Stimulated activated CD4-positive, alpha-beta T cell treated with anti-CD3 and anti-CD28 coated beads, TNF-alpha, amount 100 ng/mL, for 1 hour (primary cell): ENCODE measurements around the gene AATF.

Experiments
- DNase-seq, 3 donors: peaks; one replicate each; pipeline ENCODE4 v3.0.0-alpha.2; 2020; ENCODE audit warnings: low read depth in 3 of 3, low spot score in 1 of 3

AATF gene

DNA sequence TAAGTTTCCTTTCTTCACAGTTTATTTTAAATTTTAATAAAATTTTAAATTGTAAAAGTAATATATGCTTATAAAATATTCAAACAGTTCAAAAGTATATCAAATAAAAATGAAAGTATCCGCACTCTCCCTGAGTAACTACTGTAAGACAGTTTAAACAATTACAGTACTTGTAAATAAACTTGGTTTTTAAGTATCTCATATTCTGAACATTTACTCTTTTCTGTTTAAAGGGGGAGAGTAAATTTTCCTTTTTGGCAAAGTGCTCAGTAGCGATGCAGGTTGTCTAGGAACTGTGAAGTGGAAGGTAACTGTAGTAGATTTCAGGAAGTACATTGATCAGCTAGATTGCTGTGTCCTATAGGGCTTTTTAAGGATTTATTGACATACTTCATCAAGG lies 28.8 kb downstream of the AATF start:
- DNase-seq, result no peak

DNA sequence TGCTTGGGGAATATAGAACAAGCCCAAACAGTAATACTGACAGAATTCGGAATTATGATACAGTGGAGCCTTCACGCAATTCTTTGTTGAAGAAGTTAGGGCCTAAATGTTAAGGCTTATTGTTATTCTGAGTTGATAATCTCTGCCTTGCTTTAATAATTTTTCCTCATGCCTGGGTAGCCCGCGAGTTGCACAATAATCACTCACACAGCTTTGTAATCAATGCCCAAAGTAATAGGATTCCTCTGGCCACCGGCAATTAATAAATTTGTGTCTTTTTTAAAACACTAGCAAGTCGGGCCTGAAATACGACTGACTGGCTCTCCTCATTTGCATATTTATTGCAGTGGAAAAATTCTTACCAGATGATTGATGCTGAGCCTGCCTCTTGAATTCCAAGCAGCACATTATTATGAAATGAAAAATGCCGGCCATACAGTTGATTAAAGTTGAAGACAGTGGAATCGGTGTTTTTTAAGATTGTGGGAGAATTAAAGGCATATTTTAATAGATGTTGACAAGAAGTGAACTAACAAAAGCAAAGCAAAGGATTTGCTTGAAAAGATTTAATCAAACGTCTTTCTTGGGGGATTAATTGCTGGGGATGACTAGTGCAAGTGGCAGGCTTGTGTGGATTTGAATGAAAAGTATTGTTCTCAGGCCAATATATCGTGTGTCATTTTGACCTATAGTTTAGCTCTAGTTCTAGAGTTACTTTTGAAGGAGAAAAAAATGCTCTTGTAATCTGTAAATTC lies 30.2 kb downstream of the AATF start:
- DNase-seq, result no peak

DNA sequence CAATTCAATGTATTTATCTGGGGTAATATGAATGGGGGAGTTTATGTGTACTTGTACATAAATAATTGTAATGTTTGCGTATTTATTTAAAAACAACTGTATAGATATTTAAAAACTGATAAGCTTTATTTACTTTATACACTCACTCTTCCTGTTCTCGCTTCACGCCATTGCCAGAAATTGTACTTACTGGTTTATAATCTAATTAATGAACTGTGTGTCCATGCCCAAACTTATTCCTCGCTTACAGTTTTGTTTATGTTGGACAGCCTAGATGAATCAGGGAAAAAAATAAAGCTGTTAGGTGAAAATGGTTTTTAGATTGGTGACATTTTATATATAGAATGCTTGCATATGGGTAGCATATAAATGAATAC lies 30.8 kb downstream of the AATF start:
- DNase-seq, result no peak

DNA sequence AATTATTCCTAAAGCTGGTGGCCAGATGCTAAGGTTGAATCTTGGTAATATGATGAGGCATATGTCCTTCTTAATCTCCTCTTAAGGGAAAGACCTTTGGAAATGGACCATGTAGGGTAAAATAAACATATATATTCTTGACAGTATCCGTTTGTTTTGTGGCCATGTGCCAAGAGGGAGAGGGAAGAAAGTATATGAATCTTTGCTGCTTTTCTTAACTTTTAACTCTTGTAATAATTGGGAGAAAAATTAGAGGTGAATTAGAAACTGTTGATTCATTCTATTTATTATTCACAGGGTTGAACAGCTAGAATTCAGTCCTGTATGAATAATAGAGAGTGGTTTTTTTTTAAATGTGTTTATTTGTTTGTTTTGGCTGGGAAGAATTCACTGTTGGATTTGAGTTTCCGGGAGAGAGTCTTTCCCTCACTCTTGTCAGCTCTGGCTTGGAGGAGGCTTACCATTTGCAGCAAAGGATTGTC lies 31.6 kb downstream of the AATF start:
- no peak for DNase-seq

DNA sequence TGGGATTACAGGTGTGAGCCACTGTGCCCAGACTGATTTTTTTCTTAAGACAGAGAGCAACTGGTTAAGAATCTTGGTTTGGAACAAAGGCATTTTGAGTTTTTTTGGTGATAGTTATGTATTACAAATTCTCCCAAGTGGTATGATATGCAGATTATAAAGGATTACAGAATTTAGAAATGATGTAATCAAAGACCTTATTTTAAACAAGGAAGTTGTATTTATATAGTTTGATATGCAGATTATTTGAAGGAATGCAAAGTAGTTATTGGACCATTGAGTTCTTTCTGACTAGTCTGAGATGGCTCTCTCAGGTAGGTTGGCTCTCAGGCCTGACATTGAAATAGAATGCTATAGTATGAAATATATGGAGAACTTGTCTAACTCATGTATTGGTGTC lies 34.9 kb downstream of the AATF start:
- DNase-seq, result no peak

DNA sequence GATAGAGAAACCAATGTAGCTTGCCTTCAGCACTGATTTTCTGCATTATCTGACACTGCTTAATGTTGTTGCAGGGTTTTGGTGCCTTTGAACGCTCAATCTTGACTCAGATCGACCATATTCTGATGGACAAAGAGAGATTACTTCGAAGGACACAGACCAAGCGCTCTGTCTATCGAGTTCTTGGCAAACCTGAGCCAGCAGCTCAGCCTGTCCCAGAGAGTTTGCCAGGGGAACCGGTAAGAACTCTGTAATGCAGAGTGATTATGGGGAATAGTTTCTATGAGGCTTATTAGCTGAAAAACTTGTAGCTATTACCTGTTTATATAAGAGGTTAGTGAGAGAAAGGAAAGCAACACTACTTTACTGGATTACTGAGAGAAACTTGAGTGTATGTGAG lies 40.4 kb downstream of the AATF start:
- no peak for DNase-seq

DNA sequence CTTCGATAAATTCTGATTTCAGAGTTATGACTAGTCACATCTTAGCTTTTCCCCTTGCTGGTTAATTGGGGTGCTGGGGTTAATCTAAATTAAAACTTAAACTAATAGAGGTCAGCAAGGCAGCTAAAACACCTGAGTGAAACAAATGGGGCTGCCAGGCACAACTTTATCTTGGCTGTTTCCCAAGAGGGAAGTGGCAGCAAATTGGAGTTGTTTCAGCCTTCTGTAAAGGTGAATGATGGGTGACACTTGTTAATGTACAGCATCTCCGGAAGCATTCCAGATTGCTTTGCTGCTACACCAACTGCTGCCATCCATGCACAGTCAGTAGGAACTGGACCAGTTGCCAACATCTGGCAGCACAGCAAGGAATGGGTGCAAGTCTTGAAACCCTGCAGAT lies 43.9 kb downstream of the AATF start:
- no peak for DNase-seq

DNA sequence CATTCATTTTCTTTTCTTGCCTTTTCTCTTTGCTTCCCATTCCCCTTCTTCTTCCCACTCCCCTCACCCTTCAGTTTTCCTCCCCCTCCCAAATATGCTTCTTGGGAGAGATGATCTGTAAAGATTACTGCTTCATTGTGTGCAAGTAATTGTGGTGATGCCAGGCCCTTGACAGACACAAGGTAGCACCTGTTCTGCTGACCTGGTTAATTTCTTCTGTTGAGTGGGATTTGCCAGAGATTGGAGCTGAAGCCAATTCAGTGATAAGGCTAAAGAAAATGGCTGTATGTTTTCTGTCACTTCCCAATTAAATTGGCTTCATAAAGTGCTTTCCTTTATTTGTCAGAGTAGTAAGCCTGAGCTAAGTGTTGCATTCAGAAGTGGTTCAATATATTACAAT lies 44.5 kb downstream of the AATF start:
- DNase-seq, result no peak

DNA sequence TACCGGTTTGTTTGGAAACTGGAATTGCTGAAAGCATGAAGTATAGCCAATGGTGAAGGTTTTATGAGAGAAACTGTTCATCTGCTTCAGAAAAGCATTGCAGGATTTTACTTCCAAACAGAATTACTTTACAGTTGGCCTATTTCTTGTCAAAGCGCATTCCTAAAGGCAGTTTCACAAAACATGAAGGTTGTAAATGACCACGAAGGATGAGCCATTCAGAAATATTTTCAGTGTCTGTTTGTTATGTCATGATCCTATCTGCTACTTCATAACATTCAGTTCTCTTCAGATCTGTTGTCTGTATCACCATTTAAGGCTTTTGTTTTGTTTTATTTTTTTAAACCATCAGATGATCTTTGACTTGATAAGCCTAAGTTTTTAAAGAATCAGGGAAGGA lies 45.7 kb downstream of the AATF start:
- DNase-seq, result no peak

DNA sequence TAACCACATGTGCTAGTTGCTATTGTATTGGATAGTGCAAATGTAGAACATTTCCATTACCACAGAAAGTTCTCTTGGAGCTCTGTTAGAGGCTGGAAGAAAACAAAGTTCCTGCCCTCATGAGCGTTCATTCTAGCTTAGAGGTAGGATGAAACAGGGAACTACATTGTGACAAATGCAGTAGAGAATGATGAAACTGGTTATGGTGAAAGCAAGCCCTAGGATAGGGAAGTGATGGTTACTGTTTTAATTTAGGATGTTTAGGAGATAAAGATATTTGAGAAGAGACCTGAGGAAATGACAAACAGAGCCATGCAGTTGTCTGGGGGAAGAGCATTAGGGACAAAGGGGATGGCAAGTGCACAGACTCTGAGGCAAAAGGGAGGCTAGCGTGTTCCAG lies 50.7 kb downstream of the AATF start:
- DNase-seq, result no peak

DNA sequence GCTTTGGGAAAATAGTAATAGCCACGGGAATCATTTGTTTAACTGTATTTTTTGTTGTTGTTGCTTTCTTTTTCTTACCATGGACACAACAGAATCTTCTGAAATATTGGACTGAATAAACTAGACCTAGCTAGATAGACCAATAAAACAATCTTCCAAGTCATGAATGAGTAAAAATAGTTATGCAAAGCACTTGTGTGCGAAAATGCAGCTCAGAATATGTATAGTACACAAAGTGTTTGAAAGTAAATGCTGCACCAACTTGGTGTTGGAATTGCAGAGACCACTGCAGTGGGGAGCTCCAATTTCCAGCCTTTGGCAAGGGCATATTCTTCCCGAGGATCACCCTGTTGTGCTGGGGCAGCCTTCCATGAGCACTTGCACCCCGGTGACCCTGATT lies 68.0 kb downstream of the AATF start:
- no peak for DNase-seq

DNA sequence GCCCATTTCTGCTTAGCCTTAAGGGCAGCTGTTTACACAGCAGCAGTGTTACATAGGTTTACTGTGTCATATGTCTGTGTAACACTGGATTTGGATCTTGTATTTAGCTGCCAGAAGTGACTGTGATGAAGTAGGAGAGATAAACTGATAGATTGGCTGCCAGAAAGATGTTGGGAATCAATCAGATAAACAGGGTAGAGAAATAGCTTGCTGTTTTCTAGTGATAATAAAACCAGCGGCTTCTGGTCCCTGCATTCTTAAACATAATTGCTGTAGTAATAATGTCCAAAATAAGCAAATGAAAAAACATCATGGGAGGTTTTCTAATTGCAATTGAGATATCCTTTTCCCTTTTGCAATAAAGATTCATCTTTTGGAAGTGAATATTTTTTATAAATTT lies 68.7 kb downstream of the AATF start:
- no peak for DNase-seq

DNA sequence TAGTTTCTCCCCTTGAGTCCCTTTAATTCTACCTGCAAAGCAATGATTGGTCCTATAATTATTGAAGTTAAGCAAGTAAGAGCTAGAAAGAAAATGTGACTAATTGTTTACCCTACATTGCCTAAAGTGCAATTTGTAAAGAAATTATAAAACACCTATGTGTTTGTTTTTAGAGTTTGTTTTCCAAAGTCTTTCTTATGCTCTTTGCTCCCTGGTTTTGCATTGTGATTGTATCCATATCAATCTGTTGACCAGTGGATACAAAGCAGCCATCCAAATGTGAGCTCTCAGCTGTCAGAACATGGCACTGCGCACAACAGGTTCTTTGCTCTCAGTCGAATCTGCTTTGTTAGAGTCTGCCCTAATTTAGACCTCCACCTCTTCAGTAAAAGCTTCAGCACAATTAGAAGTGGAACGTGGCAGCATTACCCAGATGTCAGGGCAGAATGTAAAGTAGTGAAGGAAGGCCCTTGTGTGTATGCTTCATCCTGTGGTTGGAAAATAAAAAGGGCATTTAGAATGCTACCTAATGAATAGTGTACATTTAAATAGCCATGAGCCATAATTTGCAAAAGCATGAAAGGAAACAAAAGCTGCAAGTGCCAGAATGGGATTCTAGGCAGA lies 70.5 kb downstream of the AATF start:
- DNase-seq, result no peak

DNA sequence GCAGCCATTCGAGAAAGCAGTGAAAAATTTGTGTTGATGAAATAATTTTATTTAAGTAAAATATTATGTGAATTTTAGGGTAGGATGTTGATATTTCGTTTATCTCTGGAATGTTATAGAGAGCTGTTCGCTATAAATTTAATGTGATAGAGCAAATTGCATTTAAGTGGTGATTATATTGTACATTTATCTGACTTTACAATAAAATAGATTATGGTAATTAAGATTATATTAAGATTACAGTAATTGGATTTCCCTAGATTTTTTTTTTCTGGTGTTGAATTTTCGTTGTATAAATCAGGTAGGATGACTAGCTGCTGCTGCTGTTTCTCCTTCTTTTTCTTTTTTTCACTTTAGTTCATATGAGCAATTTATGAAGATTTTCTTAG lies 71.0 kb downstream of the AATF start:
- no peak for DNase-seq

DNA sequence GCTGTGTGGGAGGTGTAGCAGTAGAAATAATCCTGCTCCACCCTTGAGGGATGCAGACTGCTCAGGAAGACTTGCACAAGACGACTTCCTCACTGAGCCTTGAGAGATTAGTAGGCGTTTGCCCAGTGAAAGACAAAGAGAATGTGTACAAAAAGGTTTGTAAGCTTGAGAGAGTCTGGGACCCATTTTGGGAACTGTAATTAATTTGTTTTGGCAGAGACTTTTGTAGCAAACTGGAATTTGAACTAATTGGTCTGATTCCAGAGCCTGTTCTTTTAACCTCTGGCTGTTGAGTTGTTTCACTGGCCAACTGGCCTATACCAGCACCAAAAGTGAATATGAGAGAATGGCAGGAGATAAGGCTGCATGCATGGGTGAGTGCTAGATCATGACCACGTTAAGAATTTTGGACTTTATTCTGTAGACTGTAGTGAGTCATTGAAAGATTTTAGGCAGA lies 75.5 kb downstream of the AATF start:
- no peak for DNase-seq

DNA sequence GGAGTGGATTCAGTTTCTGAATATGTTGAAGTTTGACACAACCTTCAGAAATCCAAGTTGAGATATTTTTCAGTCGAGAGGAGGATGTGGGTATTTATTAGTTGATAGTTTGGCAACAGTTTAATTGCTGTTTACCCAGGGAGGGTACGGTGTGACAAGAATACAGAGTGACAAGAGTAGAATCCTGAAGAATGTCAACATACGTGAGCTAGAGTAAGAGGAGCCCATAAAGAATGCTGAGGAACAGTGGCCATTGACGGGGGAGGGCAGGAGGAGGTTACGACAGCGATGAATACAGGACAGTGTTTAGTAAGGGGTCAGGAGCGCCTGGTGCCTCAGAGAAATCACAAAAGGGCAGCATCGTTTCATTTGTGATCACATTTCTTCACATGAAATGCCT lies 76.5 kb downstream of the AATF start:
- no peak for DNase-seq

DNA sequence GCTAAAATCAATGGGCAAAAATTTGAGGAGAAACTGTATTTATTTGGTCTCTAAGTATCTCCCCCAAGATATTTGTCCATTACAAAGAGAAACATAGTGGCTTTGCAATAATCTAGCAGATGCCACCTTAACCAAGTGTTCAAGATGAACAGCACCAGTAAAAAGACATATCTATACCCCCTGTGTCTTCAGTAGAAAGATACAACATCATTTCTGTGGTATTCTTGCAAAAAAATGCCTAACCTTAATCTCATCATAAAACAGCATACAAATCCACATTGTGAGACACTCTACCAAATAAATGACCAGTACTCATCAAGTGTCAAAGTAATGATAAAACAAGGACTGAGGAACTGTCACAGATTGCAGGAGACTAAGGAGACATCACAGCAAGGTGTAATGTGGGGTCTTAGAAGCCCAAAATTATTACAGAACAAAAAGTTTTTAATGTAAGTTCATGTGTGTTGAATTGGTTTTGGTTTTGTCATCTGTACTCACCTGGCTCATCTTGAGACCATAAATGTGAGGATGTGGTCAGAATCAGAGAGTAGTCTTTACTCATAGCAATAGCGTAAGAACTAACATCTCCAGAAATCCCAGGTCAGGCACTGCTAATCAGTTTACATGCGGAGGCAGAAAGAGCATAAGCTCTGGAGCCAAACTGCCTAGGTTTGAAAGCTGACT lies 77.2 kb downstream of the AATF start:
- no peak for DNase-seq

DNA sequence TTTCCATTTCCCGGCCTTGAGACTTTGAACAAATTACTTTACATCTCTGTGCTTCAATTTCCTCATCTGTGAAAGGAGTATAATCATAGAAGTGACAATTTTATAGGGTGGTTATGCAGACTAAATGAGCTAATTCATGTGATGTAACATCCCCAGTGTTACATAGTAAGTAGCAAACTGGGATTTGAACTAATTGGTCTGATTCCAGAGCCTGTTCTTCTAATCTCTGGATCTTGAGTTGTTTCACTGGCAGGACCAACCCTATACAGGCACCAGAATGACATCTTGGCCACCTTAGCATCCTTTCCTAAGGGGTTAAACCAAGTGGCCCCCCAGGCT lies 77.7 kb downstream of the AATF start:
- DNase-seq, result no peak

DNA sequence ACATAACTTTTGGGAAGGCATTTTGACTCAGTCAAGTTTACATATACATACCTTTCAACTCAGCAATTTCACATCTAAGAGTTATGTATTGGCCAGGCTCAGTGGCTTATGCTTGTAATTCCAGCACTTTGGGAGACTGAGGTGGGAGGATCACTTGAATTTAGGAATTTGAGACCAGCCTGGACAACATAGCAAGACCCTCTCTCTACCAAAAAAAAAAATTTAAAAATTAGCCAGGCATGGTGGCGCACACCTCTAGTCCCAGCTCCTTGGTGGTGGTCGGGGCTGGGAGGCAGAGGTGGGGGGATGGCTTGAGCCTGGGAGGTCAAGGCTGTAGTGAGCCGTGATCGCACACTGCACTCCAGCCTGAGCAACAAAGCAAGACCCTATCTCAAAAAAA lies 79.3 kb downstream of the AATF start:
- DNase-seq, result no peak

DNA sequence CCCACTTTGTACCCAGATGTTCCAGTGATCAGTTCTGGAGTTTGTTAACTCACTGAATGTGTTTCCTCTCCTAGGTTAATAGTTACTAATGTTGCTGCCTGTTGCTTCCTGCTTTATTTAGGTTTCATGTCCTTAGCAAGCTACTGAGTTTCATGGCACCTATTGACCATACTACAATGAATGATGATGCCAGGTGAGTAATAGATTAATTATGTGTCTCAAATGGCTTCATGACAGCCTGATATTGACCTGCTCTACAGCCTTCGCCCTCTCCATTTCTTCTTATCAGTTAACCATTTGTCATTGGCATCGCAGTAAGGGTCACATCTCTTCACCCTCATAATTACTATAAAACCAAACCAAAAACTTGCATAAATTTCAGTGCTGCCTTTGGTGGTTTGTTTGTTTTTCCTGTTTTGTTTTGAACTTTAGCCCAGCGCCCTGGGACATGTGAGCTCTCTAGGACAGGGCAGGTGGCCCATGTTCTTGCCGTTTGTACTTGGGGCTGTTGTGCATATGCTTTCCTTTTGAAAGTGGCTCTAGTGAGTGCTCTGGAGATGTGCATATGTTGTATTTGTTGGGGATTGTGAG lies 82.8 kb downstream of the AATF start:
- no peak for DNase-seq

DNA sequence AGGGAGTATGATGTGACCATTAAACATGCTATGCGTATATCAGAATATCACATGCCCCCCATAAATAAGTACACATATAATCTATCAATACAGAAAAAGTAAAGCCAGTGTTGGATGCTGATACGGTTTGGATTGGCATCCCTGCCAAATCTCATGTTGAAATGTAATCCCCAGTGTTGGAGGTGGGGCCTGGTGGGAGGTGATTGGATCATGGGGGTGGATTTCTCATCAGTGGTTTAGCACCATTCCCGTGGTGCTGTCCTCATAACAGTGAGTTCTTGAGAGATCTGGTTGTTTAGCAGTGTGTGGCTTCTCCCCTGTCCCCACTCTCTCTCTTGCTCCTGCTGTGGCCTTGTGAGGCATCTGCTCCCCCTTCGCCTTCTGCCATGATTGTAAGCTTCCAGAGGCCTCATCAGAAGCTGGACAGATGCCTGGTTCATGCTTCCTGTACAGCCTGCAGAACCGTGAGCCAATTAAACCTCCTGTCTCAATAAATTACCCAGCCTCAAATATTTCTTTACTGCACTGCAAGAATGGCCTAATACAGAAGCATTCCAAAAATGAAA lies 88.9 kb downstream of the AATF start:
- no peak for DNase-seq

DNA sequence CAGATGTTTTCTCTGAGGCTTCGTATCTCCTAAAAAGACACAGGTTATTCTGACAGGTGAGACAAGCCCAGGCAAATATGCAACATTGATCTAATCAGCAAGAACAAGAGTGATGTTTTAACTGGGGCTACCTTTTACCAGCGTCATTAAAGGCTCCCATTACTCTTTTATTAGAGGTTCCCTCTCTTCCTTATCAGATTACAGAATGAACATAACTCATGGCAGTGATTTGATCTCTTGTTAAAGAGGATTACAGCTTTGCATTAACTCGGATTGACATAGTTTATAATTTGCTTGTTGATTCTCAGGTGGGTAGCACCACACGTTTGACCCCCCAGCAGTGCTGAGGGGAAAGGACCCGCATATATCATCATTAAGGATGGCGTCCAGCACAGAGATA lies 90.5 kb downstream of the AATF start:
- DNase-seq, result no peak
